HFF-Myc (cell line): ENCODE results near the gene SCN9A.
A peak's percentile ranks its signal among the peaks of the same experiment; 100 is the strongest.
"Not testable (repeated sequence)": the region's sequence is repeated elsewhere in the genome, so short reads cannot be mapped to it uniquely, and the experiment has no call there.

Experiments used
- DNase-seq: peaks from one replicate; pipeline ENCODE4 v3.0.0-alpha.2; 2011; ENCODE audit warnings: low read depth; ENCODE audit errors: extremely low read depth
- H3K4me3 ChIP-seq: replicated peaks from 2 replicates; pipeline ENCODE4 v1.5.1; 2011; ENCODE audit warnings: low read depth, mild to moderate bottlenecking, control low read depth, low read length
- CTCF ChIP-seq: IDR thresholded peaks from 2 replicates; pipeline ENCODE4 v1.5.1; 2012; ENCODE audit warnings: mild to moderate bottlenecking, low read depth, low read length, control low read depth; ENCODE audit errors: missing control alignments

Gene SCN9A

GRCh38 chr2:166328147-166328546, 47.6 kb downstream of the SCN9A start:
- H3K4me3 ChIP-seq = no peak overlapping the region
- no peak for TF ChIP-seq CTCF
- no peak for DNase-seq

- no peak for TF ChIP-seq CTCF
- no peak overlapping the region for H3K4me3 ChIP-seq
- DNase-seq = no peak
Observed at GRCh38 chr2:166321076-166321475, 54.7 kb downstream of the SCN9A start.

DNA sequence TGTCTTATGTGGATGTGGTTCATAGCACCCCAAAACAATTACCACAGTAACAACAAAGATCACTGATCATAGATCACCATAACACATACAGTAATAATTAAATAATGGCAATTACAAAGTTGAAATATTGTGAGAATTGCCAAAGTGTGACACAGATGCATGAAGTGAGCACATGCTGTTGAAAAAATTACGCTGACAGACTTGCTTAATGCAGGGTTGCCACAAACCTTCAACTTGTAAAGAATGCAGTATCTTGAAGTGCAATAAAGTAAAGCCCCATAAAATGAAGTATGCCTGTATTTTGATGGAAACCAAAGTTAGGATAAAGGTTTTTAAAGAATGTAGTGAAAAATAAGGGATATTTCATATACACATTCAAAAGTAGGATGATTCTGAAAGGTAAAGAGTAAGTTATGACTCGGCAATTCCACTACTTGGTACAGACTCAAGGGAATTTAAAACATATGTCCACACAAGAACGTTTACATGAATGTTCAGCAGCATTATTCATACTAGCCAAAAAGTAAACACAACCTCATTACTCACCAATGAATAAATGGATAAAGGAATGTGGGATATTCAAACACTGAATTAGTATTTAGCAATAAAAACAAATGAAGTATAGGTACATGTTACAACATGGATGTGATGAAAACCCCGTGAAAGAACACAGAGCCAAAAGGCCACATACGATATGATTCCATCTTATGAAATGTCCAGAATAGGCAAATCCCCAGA, 61.6 kb downstream of the SCN9A start:
- DNase-seq = peak; percentile 55
- TF ChIP-seq CTCF = no peak
- no peak overlapping the region for H3K4me3 ChIP-seq

GRCh38 chr2:166312863-166313262, 62.9 kb downstream of the SCN9A start:
- DNase-seq, H3K4me3 ChIP-seq: not testable (repeated sequence)

DNA sequence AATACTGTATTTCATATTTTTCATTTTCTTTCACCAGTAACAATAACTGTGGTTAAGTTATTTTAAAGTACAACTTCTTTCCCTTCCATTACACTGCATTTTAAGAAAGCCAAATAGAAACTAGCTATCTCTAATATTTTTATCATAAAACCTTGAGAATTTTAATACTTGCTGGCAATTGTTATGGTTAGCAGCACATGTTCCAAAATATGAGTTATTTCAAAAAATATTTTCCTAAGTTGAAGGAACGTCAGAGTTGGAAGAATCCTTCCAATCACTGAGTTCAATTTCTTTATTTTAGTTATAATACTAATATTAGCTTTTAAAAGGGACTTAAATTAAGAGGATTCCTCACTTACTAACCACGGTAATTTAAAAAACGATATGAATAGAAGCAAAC, 68.4 kb downstream of the SCN9A start:
- no peak for DNase-seq
- no peak for TF ChIP-seq CTCF
- no peak overlapping the region for H3K4me3 ChIP-seq

DNA sequence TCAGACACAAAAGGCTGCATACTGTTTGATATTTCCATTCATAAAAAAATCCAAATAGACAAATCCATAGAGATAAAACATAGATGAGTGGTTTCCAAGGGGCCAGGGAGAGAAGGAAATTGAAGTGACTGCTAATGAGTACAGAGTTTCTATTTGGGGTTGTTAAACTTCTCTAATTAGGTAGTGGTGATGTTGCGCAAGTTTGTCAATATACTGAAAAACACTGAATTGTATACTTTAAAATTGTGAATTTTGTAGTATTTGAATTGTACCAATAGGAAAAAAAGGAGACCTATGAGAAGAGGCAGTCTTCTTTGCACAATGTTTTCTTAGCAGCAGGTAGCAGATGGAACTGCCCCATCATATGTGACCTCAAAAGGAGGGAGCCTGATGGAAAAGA, 71.1 kb downstream of the SCN9A start:
- no peak overlapping the region for H3K4me3 ChIP-seq
- TF ChIP-seq CTCF = no peak
- no peak for DNase-seq

GRCh38 chr2:166302036-166302435, 73.7 kb downstream of the SCN9A start:
- DNase-seq = no peak
- no peak overlapping the region for H3K4me3 ChIP-seq
- TF ChIP-seq CTCF = no peak
